Trophoblast cell (in vitro differentiated cells and primary cell): Measurements from ENCODE around the gene PRR11.

ENCODE experiments used
- DNase-seq, 2 donors: peaks; one replicate each; pipeline ENCODE4 v3.0.0-alpha.2; 2016
- H2AFZ ChIP-seq: 2 replicates; pipeline ENCODE4 v1.6.1; 2013; ENCODE audit warnings: low read length, moderate library complexity, mild to moderate bottlenecking; ENCODE audit not compliant: insufficient read depth, poor library complexity
- H2AK5ac ChIP-seq: 2 replicates; pipeline ENCODE4 v1.6.1; 2013; ENCODE audit warnings: mild to moderate bottlenecking, low read length
- H2BK120ac ChIP-seq: 2 replicates; pipeline ENCODE4 v1.6.1; 2013; ENCODE audit warnings: low read length, mild to moderate bottlenecking, moderate library complexity; ENCODE audit not compliant: insufficient read depth, poor library complexity
- H2BK12ac ChIP-seq: 2 replicates; pipeline ENCODE4 v1.6.1; 2013; ENCODE audit warnings: mild to moderate bottlenecking, low read length, moderate library complexity
- H2BK5ac ChIP-seq: 2 replicates; pipeline ENCODE4 v1.6.1; 2013; ENCODE audit warnings: low read length, low read depth, moderate library complexity, mild to moderate bottlenecking; ENCODE audit not compliant: poor library complexity
- H3K14ac ChIP-seq: 2 replicates; pipeline ENCODE4 v1.6.1; 2013; ENCODE audit warnings: mild to moderate bottlenecking, low read length
- H3K18ac ChIP-seq: 2 replicates; pipeline ENCODE4 v1.6.1; 2013; ENCODE audit warnings: mild to moderate bottlenecking, low read length
- H3K23ac ChIP-seq: 2 replicates; pipeline ENCODE4 v1.6.1; 2013; ENCODE audit warnings: low read length
- H3K27ac ChIP-seq: 2 replicates; pipeline ENCODE4 v1.5.1; 2013; ENCODE audit warnings: low read depth, mild to moderate bottlenecking, inconsistent platforms, low read length, moderate library complexity
- H3K27me3 ChIP-seq: 2 replicates; pipeline ENCODE4 v1.6.1; 2013; ENCODE audit warnings: inconsistent platforms, mild to moderate bottlenecking, low read length, moderate library complexity; ENCODE audit not compliant: insufficient read depth
- H3K36me3 ChIP-seq, 2 experiments: 1 replicate in 1 of 2; 2 replicates in 1 of 2; pipeline ENCODE4 v1.6.1; 2013; ENCODE audit warnings: low read length in 2 of 2, mild to moderate bottlenecking in 2 of 2, moderate library complexity in 1 of 2; ENCODE audit not compliant: insufficient read depth in 2 of 2, control insufficient read depth in 1 of 2
- H3K4ac ChIP-seq: 2 replicates; pipeline ENCODE4 v1.6.1; 2013; ENCODE audit warnings: low read depth, mild to moderate bottlenecking, low read length, moderate library complexity
- H3K4me1 ChIP-seq, 2 experiments: 1 replicate in 1 of 2; 2 replicates in 1 of 2; pipeline ENCODE4 v1.6.1; 2013; ENCODE audit warnings: low read length in 2 of 2, mild to moderate bottlenecking in 2 of 2, moderate library complexity in 1 of 2; ENCODE audit not compliant: insufficient read depth in 2 of 2, control insufficient read depth in 1 of 2
- H3K4me2 ChIP-seq: 2 replicates; pipeline ENCODE4 v1.6.1; 2013; ENCODE audit warnings: inconsistent platforms, mild to moderate bottlenecking, low read length, moderate library complexity
- H3K4me3 ChIP-seq: 2 replicates; pipeline ENCODE4 v1.5.1; 2013; ENCODE audit warnings: mild to moderate bottlenecking, low read depth, low read length, inconsistent platforms
- H3K79me1 ChIP-seq: one replicate; pipeline ENCODE4 v1.6.1; 2013; ENCODE audit warnings: low read length
- H3K79me2 ChIP-seq: 2 replicates; pipeline ENCODE4 v1.6.1; 2013; ENCODE audit warnings: low read length, mild to moderate bottlenecking; ENCODE audit not compliant: control insufficient read depth, insufficient read depth, poor library complexity
- H3K9ac ChIP-seq: 2 replicates; pipeline ENCODE4 v1.6.1; 2013; ENCODE audit warnings: mild to moderate bottlenecking, low read length
- H3K9me3 ChIP-seq: 2 replicates; pipeline ENCODE4 v1.6.1; 2013; ENCODE audit warnings: low read depth, mild to moderate bottlenecking, control low read depth, inconsistent platforms, low read length; ENCODE audit not compliant: insufficient read depth
- H4K12ac ChIP-seq: 2 replicates; pipeline ENCODE4 v1.6.1; 2013; ENCODE audit warnings: low read depth, mild to moderate bottlenecking, low read length, moderate library complexity
- H4K8ac ChIP-seq: 2 replicates; pipeline ENCODE4 v1.6.1; 2013; ENCODE audit warnings: low read depth, mild to moderate bottlenecking, low read length, moderate library complexity
- H4K91ac ChIP-seq: one replicate; pipeline ENCODE4 v1.6.1; 2013; ENCODE audit warnings: low read depth, mild to moderate bottlenecking, low read length, moderate library complexity
- WGBS: extraction: QIAGEN DNeasy Blood & Tissue Kit; methylation state at CpG from one replicate; pipeline ENCODE4 v1.1.7; 2013; ENCODE audit warnings: missing lambda C conversion rate; ENCODE audit not compliant: insufficient read length, insufficient coverage; ENCODE audit errors: extremely low coverage; 5-methylcytosine and 5-hydroxymethylcytosine counted together

PRR11 gene

DNA sequence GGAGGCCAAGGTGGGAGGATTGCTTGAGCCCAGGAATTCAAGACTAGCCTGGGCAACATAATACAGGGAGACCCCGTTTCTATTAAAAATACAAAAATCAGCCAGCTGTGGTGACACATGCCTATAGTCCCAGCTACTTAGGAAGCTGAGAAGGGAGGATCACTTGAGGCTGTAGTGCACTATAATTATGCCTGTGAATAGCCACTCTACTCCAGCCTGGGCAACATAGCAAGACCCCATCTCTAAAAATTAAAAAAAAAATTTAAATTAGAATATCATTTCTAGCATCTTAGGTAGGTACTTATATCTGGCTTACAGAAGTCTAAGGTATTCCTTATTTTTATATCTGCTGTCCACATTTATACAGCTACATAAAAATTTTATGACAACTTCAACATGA, 46.8 kb downstream of the PRR11 start:
- Histone ChIP-seq H3K79me2 (no peaks in the 10 kb centered on the region), H2AK5ac (no peak overlapping the region), H3K9me3 (no peaks in the 10 kb centered on the region), H4K12ac (no peak overlapping the region), H3K27me3 (no peaks in the 10 kb centered on the region), H3K36me3 (peaks cover 27 to 28% of the 10 kb centered on the region in 2 experiments), H3K9ac (no peak overlapping the region), H3K4me3 (no peak overlapping the region), H3K14ac (no peak overlapping the region), H4K8ac (no peak overlapping the region), H3K4me1 (no peaks in the 10 kb centered on the region), H4K91ac (no peak overlapping the region), H3K79me1 (no peaks in the 10 kb centered on the region), H2AFZ (no peak overlapping the region), H3K27ac (no peak overlapping the region), H3K4ac (no peak overlapping the region), H2BK120ac (no peak overlapping the region), H2BK5ac (no peak overlapping the region), H2BK12ac (no peak overlapping the region), H3K23ac (no peak overlapping the region), H3K4me2 (no peak overlapping the region), H3K18ac (no peak overlapping the region)
- no CpG with 5 or more reads among the region's 1 CpG for WGBS
- no peak for DNase-seq

DNA sequence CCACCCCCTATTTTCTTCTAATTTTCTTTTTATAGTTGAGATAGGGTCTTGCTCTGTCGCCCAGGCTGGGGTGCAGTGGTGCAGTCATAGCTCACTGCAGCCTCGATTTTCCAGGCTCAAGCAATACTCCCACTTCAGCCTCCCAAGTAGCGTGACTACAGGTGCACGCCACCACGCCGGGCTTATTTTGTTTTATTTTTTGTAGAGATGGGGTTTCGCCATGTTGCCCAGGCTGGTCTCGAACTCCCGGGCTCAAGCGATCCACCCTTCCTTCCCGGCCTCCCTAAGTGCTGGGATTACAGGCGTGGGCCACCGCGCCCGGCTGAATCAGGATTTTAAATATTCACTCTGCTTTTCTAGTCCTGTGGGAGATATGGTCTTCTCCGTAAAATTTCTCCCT, 63.8 kb downstream of the PRR11 start:
- Histone ChIP-seq H2AK5ac (no peak overlapping the region), H3K9me3 (no peaks in the 10 kb centered on the region), H3K79me1 (peaks cover 4% of the 10 kb centered on the region), H3K4me2 (no peak overlapping the region), H3K79me2 (peaks cover 8% of the 10 kb centered on the region), H4K91ac (no peak overlapping the region), H2AFZ (no peak overlapping the region), H3K18ac (no peak overlapping the region), H2BK12ac (no peak overlapping the region), H3K27ac (no peak overlapping the region), H3K4me1 (peaks cover 0 to 5% of the 10 kb centered on the region in 2 experiments), H3K4ac (no peak overlapping the region), H3K14ac (no peak overlapping the region), H3K23ac (no peak overlapping the region), H3K4me3 (no peak overlapping the region), H2BK120ac (no peak overlapping the region), H4K12ac (peak overlapping the region; percentile 75), H2BK5ac (no peak overlapping the region), H3K27me3 (no peaks in the 10 kb centered on the region), H3K36me3 (peaks cover 3 to 5% of the 10 kb centered on the region in 2 experiments), H4K8ac (peak overlapping the region; percentile 54), H3K9ac (no peak overlapping the region)
- no peak for DNase-seq
- no CpG with 5 or more reads among the region's 16 CpGs for WGBS

DNA sequence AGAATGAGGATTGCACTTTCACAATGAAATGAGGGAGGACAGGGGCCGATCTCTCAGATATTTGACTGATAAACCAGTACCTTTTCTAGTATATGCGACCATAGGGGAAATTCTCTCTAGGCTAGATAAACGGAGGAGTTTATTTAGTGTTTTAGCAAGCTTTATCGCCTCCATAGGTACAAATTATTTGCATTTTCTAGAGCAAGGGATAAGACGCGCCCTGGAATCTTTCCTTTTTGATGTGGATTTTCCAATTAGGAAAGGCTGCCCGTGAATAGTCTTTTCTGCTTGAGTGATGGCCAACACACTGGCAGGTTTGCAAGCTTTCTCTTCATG, 64.4 kb downstream of the PRR11 start:
- Histone ChIP-seq H3K14ac (no peak overlapping the region), H3K36me3 (peaks cover 2 to 3% of the 10 kb centered on the region in 2 experiments), H4K91ac (no peak overlapping the region), H3K79me1 (peaks cover 4% of the 10 kb centered on the region), H3K18ac (no peak overlapping the region), H3K27me3 (no peaks in the 10 kb centered on the region), H4K8ac (peak overlapping the region; percentile 97), H2AK5ac (no peak overlapping the region), H3K9ac (no peak overlapping the region), H3K4ac (no peak overlapping the region), H2BK5ac (no peak overlapping the region), H3K23ac (no peak overlapping the region), H2BK120ac (no peak overlapping the region), H2BK12ac (no peak overlapping the region), H4K12ac (no peak overlapping the region), H3K4me3 (no peak overlapping the region), H3K4me1 (peaks cover 0 to 5% of the 10 kb centered on the region in 2 experiments), H2AFZ (peak overlapping the region; percentile 79), H3K27ac (no peak overlapping the region), H3K4me2 (peak overlapping the region; percentile 69), H3K9me3 (no peaks in the 10 kb centered on the region), H3K79me2 (peaks cover 8% of the 10 kb centered on the region)
- peak in 1 of 2 donors; percentile 15 for DNase-seq
- no CpG with 5 or more reads among the region's 7 CpGs for WGBS

DNA sequence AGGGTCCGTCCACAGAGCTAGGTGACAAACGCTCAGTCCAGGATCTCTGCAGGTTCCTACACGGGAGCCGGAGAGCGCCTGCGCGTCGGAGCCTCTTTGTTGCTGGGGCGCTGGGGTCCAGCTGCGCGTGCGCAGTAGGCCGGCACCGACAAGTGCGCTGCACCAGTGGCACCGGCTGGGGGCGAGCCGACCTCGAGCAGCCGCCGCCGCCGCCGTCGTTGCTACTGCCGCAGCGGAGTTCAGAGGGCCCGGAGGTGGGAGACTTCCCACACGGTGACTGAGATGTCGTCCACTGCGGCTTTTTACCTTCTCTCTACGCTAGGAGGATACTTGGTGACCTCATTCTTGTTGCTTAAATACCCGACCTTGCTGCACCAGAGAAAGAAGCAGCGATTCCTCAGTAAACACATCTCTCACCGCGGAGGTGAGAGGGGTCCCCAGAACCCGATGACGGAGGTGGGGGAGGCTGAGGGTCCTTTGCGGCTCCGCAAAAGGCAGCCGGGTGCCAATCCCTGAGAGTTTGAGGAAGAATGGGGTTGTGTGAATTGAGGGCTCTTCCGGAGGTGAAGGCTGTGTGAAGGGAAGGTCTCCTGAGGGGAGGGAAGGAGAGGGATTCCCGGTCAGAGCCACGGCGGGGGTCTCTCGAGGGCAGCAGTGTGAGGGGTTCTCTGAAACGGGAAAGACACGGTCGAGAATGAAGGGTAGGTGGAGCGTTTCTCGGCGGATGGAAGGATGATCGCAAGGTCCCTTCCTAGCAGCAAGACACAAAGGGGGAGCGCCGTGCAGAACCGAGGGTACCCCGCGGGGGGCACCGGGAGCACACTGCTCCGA, 65.0 kb downstream of the PRR11 start, which contains the start of gene GDPD1:
TSS of gene GDPD1 (plus strand) at position 184 of the 831 bp plus-strand sequence. CDS start at position 283, 99 bp downstream.
- Histone ChIP-seq H3K23ac (no peak within 1 kb of the TSS), H3K4me2 (peak within 1 kb of the TSS; percentile 90), H4K8ac (peak within 1 kb of the TSS; percentile 97), H3K4me3 (peak within 1 kb of the TSS; percentile 74), H3K18ac (peak within 1 kb of the TSS; percentile 42), H3K4ac (no peak within 1 kb of the TSS), H3K9me3 (no peaks in the 10 kb centered on the region), H4K91ac (peak within 1 kb of the TSS; percentile 64), H3K27ac (peak within 1 kb of the TSS; percentile 48), H4K12ac (peak within 1 kb of the TSS; percentile 82), H3K14ac (peak within 1 kb of the TSS; percentile 76), H2BK12ac (peak within 1 kb of the TSS; percentile 56), H2AFZ (peak within 1 kb of the TSS; percentile 80), H3K4me1 (peaks cover 0 to 5% of the 10 kb centered on the region in 2 experiments), H2AK5ac (no peak within 1 kb of the TSS), H3K27me3 (no peaks in the 10 kb centered on the region), H2BK120ac (peak within 1 kb of the TSS; percentile 50), H3K79me1 (peaks cover 4% of the 10 kb centered on the region), H3K79me2 (peaks cover 8% of the 10 kb centered on the region), H3K9ac (peak within 1 kb of the TSS; percentile 70), H3K36me3 (no peaks in the 10 kb centered on the region), H2BK5ac (peak within 1 kb of the TSS; percentile 44)
- no CpG with 5 or more reads among the region's 60 CpGs for WGBS
- DNase-seq: peak; percentile 98 to 99
